ENCODE measurements around the gene CBX1.
"Not testable (repeated sequence)": the region's sequence is repeated elsewhere in the genome, so short reads cannot be mapped to it uniquely, and the experiment has no call there.

Gene CBX1

DNA sequence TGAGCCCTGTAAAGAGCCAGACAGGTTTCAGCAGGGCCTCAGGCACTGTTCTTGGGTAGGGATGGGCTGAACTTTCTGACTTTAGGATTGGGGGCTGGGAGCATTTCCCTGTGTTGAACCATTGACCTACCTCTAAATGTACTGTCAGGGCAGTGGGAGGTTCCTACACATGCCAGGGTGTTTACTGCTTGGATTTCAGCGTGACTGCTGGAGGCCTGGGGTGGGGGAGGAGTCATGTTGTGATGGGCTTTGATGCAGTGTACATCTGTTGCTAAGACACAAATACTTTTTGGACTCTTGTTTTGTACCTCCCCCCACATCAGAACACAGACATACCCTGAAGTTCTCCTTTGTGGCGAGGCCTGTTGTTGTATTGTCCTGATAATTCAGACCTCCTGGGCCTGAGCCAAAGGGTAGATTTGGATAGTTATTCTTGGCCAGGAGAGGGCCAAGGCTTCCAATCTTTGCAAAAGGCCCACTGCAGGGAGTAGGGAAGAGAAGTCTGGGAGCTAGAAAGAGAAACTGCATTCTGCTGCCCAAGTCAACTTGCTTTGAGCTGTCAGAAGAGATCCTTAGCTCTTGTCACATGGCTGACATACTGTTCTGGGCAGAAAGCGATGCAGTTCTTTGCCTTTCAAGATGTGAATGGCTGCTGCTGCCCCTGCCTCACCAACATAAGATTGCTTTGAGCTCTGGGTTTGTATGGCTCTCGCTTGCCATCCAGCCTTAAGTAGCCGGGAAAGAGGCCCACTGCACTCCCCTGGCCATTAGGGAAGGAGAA, 49.4 kb downstream of the CBX1 start:
- no peak for DNase-seq (ENCODE audit: low spot score)

DNA sequence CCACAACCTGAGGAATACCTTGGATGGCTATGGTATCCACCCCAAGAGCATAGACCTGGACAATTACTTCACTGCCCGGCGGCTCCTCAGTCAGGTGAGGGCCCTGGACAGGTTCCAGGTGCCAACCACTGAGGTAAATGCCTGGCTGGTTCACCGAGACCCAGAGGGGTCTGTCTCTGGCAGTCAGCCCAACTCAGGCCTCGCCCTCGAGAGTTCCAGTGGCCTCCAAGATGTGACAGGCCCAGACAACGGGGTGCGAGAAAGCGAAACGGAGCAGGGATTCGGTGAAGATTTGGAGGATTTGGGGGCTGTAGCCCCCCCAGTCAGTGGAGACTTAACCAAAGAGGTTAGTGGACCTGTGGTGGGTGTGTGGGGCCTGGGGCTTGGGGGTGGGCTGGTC, 50.0 kb downstream of the CBX1 start:
- no peak for DNase-seq (ENCODE audit: low spot score)

DNA sequence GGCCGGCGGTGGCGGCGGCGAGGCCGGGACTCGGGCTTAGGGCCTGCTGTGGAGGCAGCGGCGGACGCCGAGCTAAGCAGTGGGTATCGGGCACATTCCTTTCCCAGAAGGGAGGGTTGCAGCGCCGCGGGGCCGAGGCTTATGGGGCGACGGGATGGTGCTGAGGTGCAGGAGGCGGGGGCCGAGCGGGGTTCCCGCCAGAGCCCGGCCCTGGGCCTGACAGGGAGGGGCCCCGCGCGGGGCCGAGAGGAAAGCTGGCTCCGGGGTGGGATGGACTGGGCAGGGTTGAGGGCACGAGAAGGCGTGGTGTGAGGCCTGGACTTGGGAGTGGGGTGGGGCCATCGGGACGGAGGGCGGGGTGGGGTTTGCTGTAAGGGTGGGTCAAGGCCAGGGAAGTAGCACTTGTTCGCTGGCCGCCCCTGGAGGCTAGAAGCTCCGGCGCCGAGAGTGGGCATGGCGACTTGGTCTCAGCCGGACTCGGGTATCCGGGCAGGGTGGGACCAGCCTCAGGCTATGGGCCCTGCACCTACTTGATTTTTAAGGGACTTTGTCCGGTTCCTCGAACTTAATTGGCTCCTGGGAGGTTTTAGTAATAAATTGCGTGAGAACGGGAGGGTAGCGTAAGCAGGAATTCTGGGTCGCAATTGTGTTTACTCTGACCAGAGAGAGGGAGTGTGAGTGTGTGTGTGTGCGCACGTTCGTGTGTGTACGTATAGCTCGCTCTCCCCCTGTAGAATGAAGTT, 52.7 kb downstream of the CBX1 start:
- peak; percentile 95 for DNase-seq (ENCODE audit: low spot score)

DNA sequence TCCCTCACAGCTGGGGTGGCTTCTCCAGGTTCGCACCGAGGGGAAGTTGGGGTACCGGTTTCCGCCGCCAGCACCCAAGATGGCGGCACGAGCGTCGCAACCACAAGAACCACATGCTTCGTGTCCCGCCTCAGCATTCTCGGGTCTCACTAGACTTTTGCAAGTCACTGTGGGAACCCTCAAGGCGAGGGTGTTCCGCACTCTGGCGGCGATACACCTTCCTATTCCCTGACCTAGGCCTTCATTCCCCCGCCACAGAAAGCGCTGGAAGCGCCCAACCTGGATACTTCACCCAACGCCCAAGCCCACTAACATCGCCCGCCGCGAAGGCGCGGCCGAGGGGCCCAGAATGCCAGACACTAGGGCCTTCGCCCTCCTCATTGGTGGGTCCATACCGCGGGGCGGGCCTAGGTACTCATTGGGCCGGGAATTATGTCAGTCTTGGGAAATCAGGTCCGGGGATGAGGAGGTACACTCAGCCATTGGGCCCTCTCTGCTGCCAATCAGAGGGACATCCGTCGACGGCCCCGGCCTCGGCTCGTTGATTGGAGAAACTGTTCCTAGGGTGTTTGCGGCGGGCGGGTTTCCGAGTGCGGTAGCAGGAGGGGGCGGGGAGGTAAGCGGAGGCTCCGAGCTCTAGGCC, 53.4 kb downstream of the CBX1 start, which contains the start of gene NFE2L1:
TSS of gene NFE2L1 (plus strand) at position 619 of the 643 bp plus-strand sequence. CDS start 2,760 bp downstream, outside the sequence.
- DNase-seq (ENCODE audit: low spot score), result peak; percentile 98

DNA sequence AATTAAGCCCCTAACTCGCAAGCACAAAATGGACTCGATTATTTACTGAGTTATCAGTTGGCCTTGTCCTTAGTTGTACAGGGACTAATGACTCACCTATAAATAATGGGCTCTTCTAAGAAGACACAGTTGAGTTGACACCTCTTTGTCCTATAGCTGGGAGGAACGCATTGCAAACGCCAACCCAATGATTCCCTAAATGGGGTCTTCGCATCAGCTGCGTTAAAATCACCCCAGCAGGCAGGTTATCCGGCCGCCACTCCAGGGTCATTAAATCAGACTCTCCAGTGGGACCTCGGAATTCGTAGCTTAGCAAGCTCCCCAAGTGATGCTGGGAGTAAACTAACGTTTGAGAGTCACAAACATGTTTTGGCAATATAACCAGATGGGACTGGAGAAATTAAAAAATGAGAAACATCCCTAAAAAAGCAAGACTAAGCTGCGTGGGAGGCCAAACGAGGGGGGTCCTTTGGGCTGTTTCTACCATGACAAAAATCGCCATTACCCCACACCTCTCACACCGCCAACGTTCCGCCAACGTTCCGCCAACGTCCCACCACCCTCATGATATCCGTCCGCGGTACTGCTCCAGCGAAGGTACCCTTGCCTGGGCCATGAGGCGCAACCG, 54.1 kb downstream of the CBX1 start:
- DNase-seq (ENCODE audit: low spot score), result no peak

DNA sequence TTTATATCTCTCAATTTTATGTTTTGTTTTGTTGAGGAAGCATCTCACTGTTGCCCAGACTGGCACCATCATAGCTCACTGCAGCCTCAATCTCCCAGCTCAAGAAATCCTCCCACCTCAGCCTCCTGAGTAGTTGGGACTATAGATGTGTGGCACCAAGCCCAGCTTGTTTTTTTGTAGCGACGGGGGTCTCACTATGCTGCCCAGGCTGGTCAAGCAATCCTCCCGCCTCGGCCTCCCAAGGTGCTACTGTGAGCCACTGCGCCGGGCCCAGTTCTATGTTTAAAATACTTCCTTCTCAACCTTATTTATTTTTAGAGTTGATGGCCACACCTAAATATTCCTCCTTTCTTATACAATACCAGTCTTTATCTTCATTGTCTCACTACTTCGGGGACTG, 55.0 kb downstream of the CBX1 start:
- no peak for DNase-seq (ENCODE audit: low spot score)

DNA sequence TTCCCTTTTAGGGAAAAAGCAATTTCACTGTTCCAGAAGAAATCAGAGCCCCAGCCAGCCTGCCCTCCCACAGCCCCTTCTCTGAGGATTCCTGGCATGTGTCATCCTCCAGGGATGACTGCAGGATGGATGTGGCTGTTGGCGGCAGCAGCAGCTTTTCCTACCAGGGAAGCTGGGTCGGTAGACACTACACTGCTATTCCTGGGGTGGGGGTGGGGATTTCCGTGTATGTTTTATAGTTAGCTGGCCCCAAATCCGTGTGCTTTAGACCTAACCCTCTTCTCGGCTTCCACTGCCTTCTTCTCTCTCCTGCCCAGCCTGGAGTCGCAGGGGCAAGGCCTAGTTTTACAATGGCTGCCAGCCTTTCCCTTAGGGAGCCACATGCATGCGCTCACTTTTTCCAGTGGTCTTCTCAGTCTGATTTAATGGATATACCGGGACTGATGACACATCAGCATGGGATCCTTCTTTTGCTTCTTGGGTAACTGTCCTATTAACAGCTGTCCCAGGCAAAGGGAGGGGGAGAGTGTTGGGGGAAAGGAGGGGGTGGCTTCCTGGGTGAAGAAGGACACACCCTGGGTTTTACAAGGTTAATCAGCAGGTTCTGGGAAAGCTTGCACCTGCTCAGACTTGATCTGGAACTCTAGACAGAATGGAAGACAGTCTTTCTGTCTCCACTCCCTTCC, 55.8 kb downstream of the CBX1 start:
- DNase-seq (ENCODE audit: low spot score), result no peak

DNA sequence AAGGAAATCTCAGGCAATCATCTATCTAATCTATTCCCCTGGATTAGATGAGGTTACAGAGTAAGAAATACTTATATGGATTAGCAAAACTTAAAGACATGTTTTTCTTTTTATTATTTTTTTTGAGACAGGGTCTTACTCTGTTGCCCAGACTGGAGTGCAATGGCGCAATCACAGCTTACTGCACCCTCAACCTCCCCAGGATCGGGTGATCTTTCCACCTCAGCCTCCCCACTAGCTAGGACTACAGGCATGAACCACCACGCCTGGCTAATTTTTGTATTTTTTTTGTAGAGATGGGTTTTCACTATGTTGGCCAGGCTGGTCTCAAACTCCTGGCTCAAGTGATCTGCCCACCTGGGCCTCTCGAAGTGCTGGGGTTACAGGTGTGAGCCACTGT, 56.4 kb downstream of the CBX1 start:
- no peak for DNase-seq (ENCODE audit: low spot score)

DNA sequence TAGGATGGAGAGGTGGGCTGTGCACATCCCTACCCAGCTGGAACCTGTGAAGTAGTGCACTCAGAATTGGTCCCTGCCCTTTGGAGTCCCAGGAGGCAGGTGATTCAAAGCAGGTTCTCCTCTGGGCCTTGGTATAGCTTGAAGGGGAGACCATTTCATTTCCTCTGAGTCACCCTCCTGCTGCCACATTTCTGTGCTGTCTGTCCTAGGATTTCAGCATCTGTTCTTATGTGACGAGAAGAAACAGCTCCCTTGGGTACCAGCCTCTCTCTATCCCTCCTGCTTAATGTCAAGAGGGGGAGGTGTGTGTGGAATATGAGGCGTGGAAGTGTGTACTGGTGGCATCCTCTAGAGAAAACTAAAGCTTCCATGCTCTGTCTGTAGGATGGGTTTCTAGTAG, 58.1 kb downstream of the CBX1 start:
- no peak for DNase-seq (ENCODE audit: low spot score)

DNA sequence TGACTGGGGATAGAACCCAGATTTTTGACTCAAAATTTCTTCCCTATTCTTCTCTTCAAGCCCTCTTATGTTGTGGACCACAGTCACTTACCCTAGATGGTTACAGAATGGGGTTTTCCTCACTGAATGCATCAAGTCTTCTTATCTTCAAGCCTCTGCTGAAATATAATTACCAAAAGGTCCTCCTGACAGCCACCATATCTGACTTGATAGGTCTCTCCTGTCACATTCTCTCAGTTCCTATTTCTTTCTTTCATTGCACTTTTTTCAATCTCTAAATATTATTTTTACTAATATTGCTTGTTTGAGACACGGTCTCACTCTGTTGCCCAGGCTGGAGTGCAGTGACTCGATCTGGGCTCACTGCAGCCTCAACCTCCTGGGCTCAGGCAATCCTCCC, 62.6 kb downstream of the CBX1 start:
- DNase-seq (ENCODE audit: low spot score), result no peak

DNA sequence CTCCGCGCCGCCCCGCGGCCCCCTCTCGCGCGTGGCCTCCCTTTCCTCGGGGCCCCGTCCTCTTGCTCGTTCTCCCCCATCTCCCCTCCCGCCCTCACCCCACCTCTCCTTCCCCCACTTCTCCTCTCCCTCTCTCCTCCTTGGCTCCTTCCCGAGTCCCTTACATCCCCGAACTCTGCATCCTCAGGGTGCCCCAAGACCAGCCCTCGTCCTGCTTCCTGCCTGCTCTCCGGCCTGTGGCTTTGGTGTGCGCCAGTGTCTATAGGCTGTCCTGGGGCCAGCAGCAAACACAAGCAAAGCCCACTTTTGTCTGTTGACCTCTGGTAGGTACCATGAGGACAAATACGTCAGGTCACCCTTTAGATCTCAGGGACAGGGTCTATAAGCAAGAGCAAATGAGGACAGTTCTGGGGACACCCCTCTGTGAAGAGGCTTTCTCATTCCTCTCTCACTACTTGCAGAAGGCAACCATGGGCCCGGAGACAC, 63.4 kb downstream of the CBX1 start:
- DNase-seq (ENCODE audit: low spot score), result no peak

DNA sequence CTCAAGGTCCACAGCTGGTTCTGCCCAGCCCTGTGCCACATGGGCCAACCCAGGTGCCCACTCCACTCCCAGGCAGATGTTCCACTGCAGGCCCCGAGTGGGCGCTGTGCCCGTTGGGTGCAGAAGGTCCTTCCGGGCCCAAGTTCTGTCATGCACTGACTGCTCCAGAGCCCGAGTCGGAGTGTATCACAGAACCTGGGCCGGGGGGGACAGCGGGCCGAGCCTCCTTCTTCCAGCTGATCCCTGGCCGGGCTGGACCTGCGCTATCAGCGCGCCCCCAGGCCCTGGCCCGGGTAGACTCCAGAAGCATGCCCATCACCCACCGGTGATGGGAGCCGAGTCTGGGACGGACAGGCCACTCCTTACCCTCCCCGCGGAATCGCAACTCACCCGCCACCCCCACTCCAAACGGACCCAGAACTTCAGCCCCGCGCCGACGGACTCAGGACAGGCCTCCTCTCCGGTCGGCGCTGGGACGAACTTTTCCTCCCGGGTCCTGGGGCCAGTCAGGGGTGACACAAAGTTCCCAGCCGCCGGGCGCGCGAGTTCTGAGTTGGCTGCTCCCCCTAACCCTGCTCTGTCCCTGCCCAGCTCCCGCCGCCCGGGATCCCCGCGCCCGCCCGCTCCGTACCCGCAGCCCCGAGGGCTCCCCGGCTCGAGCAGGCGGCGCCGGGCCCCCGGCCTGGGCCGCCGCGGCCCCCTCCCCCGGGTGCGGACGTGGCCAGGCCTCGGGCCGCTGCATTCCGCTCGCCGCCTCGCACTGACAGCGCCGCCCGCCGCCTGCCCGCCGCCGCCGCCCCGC, 64.0 kb downstream of the CBX1 start, which contains the start of gene COPZ2:
TSS of gene COPZ2 (minus strand) at position 762 of the 802 bp plus-strand sequence. CDS start at position 742, 20 bp downstream.
- peak; percentile 70 for DNase-seq (ENCODE audit: low spot score)

DNA sequence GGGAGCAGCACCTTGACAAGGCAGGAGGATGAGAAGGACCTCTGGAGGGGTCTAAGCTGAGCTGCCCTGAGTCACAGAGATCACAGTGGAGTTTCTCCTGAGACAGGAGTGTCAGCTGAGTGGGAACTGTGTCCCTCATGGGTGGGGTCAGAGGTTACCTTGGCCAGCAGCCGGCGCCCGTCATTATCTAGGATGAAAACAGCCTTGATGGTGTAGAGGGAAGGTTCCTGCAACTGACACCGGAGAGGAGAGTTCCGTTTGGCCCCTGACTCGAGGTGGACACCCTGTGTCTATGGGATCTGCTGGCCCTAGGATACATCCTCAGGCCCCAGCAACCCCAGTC, 64.6 kb downstream of the CBX1 start:
- DNase-seq (ENCODE audit: low spot score), result no peak

DNA sequence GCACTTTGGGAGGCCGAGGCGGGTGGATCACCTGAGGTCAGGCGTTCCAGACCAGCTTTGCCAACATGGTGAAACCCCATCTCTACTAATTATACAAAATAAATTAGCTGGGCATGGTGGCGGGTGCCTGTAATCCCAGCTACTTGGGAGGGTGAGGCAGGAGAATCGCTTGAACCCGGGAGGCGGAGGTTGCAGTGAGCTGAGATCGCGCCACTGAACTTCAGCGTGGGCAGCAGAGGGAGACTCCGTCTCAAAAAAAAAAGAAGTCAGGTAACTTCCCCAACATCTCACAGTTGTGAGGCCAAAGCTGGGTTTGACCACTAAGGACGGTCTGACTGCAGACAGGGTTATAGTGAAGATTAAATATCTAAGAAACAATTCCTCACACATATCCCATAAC, 66.5 kb downstream of the CBX1 start:
- DNase-seq (ENCODE audit: low spot score), result not testable (repeated sequence)

DNA sequence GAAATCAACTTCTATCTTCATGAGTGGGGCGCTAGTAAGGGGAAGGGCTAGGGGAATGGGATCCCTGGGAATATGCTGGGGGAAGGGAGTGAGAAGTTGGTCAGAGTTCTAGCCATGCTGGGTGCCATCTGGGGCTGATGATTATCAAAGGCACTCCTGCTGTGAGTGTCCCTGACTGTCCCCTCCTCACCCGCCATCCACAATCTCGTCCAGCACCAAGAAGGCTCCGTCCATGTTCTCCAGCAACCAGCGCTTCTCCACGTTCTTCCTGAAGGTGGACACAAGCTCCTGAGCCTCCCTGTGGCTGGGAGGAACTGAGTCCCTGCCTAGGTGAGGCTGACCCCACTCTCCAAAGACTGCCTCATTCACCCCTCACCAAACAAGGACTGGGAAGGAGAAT, 69.3 kb downstream of the CBX1 start:
- DNase-seq (ENCODE audit: low spot score), result no peak

DNA sequence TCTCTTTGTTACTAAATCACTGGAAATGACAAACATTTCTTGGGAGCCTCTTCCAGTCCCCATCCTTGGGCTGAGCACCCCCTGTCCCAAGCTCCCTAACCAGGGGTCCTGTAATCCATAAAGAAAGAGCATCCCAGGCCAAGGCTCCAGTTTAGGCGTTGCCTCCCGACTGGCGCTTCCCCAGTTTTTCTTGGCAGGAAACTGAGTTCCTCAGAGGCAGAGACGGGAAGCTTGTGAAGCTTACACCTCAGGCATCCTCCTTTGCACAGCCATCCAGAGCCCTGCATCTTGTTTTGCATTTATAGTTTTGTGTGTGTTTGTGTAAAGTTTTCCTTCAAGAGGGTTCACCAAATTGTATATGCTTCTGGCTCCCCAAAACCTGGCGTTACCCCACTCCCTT, 70.7 kb downstream of the CBX1 start:
- no peak for DNase-seq (ENCODE audit: low spot score)

DNA sequence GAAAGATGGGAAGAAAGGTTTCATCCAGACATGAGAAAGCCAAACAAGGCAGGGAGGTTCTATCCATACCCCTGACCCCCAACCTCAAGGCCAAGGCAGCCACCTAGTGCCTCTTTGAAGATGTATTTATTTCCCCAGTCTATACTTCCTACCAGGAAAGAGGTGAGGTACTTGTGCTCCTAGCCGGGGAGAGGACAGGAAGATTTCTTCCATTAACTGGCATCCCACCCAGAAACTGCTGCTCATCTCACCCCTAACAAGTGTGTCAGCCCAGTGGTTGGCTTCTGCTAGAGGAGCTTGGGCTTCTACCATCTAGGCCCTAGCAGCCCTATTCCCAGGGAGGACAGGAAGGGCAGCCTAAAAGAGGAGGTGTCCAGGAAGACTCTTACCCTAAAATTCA, 72.5 kb downstream of the CBX1 start:
- no peak for DNase-seq (ENCODE audit: low spot score)

DNA sequence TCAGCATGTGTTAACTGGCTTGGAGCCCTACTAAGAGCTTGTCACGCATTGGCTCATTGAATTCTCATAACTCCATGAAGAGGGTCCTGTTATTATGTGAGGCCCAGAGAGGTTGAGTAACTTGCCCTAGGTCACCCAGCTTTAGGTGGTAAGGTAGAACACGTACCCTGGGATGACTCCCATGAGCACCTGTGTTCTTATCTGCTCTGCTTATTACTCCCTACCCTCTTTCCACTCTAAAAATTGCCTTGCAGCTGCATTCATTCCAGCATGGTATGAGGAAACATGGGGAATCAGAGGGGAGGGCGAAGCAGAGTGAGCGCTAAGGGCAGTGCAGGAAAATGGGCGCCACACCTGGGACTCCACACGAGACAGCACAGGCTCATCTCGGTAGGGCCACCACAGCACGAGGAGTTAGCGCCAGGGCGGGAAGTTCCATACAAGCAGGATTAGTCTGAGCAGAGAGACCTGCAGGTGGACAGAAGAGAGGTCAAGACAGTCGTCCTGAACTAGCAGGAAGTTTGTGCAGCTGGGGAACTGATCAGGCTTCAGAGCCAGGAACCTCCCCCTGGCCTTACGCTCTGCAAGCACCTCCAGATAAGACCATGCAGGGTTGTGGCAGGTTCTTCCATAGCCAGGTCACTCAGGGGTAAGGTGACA, 73.8 kb downstream of the CBX1 start:
- DNase-seq (ENCODE audit: low spot score), result no peak

DNA sequence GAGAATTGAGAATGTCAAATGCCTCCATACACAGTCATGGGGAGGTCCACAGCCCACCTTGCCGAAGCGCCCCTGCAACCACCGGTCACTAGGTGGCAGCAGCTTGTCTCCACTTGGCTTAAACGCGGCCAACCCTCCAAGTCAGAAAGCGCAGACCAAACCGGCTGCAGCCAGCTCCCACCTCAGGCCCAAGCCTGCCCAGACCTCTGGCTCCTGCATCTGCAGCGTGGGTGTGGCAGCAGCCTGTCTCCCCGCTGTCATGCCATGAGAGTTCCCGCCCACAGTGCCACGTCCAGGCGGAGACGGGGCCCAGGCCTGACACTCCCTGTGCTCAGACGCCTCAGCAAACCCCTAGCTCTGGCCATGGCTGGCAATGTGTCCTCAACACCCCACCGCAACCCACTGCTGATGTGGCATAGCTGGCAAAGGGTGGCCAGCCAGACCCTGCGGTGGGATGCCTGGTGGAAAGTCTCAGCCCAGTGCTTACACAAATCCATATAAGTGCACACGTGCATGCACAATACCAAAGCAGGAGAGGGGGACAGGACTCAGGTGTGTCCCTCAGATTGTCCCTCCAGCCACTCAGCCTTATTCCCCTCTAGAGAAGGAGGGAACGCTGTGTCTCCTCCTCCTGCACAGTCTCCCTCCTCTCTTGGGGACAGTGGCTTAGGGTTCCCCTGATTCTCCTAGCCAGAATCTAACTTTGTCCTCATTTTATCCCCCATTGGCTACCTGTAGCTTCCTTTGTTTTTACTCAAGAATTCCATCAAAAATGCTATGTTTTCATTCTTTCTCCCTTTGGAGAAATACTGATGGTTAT, 74.6 kb downstream of the CBX1 start:
- DNase-seq (ENCODE audit: low spot score), result peak; percentile 89
